NCI-H1092 treated with DMSO at 0.1 percent for 48 hours (cell line): ENCODE data around the gene NPIPA5.
"Not testable (repeated sequence)": the region's sequence is repeated elsewhere in the genome, so short reads cannot be mapped to it uniquely, and the experiment has no call there.

ENCODE experiments used
- DNase-seq: peaks from one replicate; lab custom pipeline; 2025; lab: John Stamatoyannopoulos, UW

Gene NPIPA5

GRCh38 chr16:15389916-15390315, 11.8 kb upstream of the NPIPA5 start:
- not testable (repeated sequence) for DNase-seq

GRCh38 chr16:15388060-15388459, 10.0 kb upstream of the NPIPA5 start:
- DNase-seq, result not testable (repeated sequence)

GRCh38 chr16:15382810-15383209, 4.7 kb upstream of the NPIPA5 start:
- not testable (repeated sequence) for DNase-seq

GRCh38 chr16:15357495-15357894, 20.6 kb downstream of the NPIPA5 start:
- not testable (repeated sequence) for DNase-seq

- not testable (repeated sequence) for DNase-seq
Observed at GRCh38 chr16:15354846-15355245, 23.2 kb downstream of the NPIPA5 start.

GRCh38 chr16:15352852-15353251, 25.2 kb downstream of the NPIPA5 start:
- not testable (repeated sequence) for DNase-seq

GRCh38 chr16:15351745-15352144, 26.3 kb downstream of the NPIPA5 start:
- DNase-seq, result not testable (repeated sequence)

- DNase-seq, result not testable (repeated sequence)
Observed at GRCh38 chr16:15351251-15351650, 26.8 kb downstream of the NPIPA5 start.

GRCh38 chr16:15348721-15349120, 29.4 kb downstream of the NPIPA5 start:
- DNase-seq, result not testable (repeated sequence)

GRCh38 chr16:15342337-15342736, 35.8 kb downstream of the NPIPA5 start:
- not testable (repeated sequence) for DNase-seq

GRCh38 chr16:15338986-15339385, 39.1 kb downstream of the NPIPA5 start:
- DNase-seq, result not testable (repeated sequence)

- DNase-seq, result not testable (repeated sequence)
Observed at GRCh38 chr16:15337974-15338605, 40.0 kb downstream of the NPIPA5 start.

- DNase-seq, result not testable (repeated sequence)
Observed at GRCh38 chr16:15335609-15336008, 42.5 kb downstream of the NPIPA5 start.

GRCh38 chr16:15333969-15334368, 44.1 kb downstream of the NPIPA5 start:
- not testable (repeated sequence) for DNase-seq

GRCh38 chr16:15330978-15331377, 47.1 kb downstream of the NPIPA5 start:
- DNase-seq, result not testable (repeated sequence)

GRCh38 chr16:15324954-15325353, 53.1 kb downstream of the NPIPA5 start:
- not testable (repeated sequence) for DNase-seq

GRCh38 chr16:15323373-15323772, 54.7 kb downstream of the NPIPA5 start:
- DNase-seq, result not testable (repeated sequence)

- DNase-seq, result not testable (repeated sequence)
Observed at GRCh38 chr16:15321221-15321620, 56.9 kb downstream of the NPIPA5 start.

GRCh38 chr16:15314562-15314961, 63.5 kb downstream of the NPIPA5 start:
- not testable (repeated sequence) for DNase-seq
